ENCODE measurements around the gene THOC3.
"Not testable (repeated sequence)": the region's sequence is repeated elsewhere in the genome, so short reads cannot be mapped to it uniquely, and the experiment has no call there.

THOC3 gene, protein sequence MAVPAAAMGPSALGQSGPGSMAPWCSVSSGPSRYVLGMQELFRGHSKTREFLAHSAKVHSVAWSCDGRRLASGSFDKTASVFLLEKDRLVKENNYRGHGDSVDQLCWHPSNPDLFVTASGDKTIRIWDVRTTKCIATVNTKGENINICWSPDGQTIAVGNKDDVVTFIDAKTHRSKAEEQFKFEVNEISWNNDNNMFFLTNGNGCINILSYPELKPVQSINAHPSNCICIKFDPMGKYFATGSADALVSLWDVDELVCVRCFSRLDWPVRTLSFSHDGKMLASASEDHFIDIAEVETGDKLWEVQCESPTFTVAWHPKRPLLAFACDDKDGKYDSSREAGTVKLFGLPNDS

DNA sequence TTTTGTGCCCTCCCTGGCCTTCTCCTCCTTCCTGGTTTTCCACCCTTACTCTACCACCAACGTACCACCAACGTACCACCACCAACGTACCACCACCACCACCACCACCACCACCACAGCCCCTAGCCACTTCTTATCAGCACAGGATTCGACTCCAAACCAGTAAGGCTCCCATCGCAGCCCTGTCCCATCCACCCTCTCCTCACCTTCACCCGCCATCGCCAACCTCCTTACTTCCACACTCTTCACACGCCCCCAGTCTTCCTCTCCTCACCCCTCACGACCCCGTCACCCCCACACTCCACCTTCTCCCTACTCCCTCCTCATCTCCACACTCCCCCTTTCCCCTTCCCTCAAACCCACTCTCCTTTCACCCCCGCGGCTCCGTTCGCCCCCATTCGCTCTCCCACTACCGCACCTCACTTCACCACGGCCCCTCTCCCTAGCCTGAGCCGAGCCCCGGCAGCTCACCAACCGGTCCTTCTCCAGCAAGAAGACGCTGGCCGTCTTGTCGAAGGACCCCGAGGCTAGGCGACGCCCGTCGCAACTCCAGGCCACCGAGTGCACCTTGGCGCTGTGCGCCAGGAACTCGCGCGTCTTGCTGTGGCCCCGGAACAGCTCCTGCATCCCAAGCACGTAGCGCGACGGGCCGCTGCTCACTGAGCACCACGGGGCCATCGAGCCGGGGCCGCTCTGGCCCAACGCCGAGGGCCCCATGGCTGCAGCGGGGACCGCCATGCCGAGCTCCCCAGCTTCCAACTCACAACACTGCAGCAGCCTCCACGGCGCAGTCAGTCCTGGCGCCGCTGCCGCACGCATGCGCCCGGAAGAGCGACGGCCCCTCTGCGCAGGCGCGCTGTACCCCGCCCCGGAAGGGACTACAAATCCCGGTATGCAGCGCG, at the start of gene THOC3:
Gene THOC3, minus strand, starts transcription at position 845 of the 902 bp plus-strand sequence. Its CDS starts 107 bp downstream, at position 738.
- DNase-seq, result not testable (repeated sequence)

DNA sequence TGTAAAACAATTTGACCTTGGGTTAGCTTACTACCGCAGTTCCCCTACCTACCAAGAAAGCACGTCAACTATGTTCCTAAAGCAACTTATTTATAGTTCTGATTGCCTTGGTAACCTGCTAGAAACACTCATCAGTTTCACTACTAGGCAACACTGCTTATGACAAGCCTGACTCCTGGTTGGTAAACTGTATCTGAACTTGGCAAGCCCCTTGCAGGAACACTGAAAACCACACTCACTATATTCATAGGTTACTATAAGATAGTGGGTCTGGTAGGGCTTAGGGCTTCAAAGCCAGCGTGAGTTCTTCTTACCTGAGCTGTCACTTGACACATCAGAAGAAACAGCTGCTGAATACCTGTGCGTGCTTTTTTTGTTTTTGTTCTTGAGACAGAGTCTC, 49.2 kb upstream of the THOC3 start:
- not testable (repeated sequence) for DNase-seq

DNA sequence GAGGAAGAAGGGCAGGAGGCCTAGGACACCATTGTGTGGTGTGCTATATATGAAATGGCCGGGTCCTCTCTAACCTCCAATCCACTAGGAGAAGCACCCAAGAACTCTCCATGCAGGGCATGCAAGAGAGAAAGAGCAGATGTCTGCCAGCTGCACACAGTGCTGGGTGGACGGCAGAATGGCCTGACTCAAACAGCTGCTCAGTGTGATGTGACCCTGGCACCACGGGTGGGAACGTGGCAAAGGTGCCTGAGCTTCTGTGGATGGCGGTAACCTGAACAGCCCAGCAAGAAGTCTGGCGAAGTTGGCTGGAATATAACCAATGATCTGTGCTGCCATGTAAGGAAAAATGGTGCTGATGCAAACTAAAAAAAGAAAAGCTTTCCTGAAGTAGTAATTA, 46.2 kb upstream of the THOC3 start:
- DNase-seq, result not testable (repeated sequence)

DNA sequence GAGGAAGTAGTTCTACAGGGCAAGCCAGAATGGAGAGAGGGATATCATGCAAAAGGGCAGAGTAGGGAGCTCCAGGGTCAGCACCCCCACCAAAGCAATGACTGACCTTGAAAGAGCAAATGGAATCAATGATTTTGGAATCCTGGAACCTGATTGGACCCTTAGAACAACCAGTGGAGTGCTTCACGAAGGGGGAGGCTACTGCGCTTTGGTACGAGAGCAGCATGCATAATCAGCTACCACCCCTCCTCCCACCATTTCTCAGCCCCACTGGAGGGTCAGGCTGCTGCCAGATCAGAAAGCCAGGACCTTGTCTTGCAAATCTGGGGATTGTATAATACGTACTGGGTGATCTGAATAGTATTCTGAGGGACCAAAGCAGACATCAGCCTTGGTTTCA, 43.0 kb upstream of the THOC3 start:
- not testable (repeated sequence) for DNase-seq

DNA sequence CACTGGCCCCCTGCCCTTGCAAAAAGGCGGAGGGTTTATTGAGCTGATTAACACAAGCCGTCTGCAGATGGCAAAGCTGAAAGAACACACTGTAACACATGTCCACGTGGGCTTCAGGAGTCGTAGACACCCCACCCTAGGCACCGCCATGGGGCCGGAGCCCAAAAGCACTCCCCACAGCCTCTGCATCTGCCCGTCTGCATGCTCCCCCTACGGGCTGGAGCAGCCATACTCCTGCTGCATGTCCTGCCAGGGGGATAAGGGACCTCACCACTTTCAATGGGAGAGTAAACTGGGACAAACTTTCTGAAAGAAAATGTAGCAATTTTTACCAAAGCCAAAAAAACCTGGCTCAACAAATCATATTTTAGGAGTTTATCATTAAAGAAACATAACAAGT, 42.1 kb upstream of the THOC3 start:
- not testable (repeated sequence) for DNase-seq

DNA sequence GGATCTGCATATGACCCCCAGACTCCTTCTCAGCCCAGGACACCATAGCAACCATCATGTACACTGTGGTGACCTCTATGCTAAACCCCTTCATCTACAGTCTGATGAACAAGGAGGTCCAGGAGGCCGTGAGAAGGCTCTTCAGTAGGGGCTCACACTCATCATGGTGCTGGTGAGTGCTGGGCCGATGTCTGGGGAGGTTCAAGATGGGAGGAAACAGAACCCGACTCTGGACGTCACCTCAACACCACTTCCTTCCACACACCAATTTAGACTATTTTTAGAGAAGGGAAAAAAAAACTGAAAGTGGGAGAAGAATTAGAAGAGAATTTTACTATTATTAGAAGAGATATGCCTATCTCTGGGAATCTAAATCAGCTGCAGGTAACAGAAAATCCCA, 39.1 kb upstream of the THOC3 start:
- not testable (repeated sequence) for DNase-seq

DNA sequence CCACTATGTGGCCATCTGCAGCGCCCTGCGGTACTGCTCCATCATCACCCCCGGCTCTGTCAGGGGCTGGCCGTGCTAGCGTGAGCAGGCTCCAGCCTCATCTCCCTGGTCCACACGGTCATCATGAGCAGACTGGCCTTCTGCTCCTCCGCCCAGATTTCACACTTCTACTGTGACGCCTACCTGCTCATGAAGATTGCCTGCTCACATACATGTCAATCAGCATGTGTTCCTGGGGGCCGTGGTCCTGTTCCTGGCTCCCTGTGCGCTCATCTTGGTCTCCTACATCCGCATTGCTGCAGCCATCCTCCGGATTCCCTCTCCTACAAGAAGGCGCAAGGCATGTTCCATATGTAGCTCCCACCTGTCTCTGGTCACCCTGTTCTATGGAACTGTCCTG, 38.7 kb upstream of the THOC3 start:
- not testable (repeated sequence) for DNase-seq

DNA sequence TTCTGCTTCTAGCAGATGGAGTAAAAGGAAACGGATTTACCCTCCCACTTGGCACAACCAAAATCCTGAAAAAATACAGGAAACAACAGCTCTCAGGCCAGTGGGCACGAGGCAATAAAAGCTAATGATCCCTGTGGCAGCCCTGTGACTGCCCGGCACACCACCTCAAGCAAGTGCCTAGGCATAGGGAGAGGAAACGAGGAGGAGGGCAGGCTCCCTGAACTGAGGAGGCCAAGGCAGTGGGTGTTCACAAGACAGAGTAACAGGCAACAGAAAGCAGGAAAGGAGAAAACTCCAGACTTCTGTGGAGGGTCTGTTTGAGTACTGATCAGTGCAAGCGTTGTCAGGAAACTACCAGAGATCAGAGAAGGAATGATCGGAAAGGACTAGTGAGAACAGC, 29.9 kb upstream of the THOC3 start:
- DNase-seq, result not testable (repeated sequence)

DNA sequence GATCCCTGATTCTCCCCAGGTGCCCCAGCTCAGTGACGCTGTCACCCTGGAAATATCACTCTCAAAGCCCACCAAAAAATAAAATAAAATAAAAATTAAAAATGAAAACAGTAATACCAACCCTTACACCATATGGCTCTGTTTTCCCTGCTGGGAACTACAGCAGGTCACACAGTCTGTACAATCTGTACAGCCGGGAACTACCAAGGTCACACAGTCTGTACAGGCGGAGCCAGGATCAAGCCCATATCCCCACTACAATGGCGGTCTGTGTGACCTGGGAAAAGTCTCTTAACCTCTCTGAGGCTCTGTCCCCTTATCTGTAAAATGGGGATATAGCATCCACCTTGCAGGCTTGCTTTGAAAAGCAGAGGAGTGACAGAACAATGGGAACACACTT, 29.4 kb upstream of the THOC3 start:
- not testable (repeated sequence) for DNase-seq

DNA sequence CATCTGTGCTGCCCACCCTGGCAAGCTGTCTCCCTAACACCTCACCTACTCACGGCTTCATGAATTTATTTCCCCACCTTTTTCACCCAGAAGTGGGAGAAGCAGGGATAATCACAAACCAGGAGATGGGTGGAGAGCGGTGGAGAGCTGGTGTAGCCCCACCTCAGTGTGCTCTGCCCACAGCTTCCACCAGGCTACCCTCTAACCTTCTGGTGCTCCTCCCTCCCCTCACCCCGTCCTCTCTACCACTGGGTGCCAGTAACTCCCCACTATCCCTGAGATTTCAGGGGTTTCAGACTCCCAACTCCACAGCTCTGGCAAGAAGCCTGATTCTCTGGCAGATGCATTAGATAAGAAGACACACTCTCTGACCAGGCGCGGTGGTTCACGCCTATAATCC, 28.7 kb upstream of the THOC3 start:
- DNase-seq, result not testable (repeated sequence)

DNA sequence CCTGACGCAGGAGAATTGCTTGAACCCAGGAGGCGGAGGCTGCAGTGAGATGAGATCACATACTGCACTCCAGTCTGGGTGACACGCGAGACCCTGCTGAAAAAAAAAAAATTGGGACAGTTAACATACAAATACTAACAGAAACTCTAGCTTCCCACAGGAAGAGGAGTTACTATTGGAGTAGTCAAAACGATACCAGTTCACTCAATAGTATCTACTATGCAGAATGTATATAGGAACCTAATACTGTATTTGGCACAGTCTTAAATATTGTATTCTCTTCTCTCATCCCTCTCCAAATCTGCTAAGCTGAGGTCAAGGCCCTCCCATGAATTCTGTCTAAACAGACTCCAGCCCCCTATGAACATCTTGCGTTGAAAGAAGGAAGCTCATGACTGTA, 27.4 kb upstream of the THOC3 start:
- DNase-seq, result not testable (repeated sequence)

DNA sequence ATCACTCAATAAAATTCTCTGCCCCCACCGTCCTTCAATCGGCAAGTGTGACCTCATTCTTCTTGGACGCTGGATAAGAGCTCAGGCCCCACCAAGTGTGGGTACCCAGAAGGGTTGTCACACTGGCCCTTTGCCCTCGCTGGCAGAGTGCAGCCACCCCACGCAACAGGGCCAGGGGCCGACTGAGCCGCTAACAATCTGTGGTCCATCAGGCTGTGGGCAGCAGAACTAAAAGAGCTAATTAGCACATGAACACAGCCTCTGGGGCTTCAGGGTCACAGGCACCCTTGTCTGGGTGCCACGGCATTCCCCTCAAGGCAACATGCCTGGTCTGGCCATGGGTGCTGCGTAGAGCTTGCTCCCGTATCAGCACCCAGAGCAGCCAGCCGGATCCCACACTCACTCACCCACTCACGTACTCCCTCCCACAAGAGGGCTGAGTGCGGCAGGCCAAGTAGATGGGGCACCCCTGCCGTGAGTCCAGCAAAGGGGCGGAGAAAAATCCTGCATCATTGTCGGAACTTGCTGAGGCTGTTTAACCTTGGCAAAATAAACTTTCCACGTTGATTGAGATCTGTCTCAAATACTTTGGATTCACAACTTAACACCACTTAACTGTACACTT, 11.4 kb upstream of the THOC3 start:
- not testable (repeated sequence) for DNase-seq

DNA sequence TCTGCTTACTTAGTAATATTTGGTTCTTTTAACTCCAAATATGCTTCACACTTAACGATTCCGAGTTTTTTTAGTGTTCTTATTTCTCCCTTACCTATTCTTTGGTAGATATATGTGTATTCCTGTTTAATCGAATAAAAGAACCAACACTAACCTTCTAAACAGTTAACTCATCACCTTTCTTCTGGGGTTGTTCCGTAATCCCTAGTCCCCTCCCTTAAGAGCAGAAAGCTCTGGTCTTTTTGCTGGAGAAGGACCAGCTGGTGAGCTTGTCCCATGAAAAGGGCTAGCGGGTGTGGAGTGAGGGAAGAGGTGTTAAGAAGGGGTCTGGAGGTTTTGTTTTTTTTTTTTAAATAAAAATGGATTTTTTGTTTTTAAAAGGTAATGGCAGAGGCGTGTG, 266 bp upstream of the THOC3 start:
- not testable (repeated sequence) for DNase-seq

DNA sequence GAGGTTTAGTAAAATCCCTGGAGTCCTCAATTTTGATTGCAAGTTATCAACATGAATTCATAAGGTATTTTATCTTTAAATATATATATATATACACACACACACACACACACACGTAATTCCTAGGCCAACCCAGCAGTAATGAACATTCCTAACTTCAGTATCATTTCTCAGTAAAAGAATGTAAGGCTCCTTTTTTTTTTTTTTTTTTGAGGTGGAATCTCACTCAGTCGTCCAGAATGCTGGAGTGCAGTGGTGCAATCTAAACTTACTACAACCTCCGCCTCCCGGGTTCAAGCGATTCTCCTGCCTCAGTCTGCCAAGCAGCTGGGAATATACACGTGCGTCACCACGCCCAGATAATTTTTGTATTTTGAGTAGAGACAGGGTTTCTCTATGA, 5.8 kb downstream of the THOC3 start:
- DNase-seq, result not testable (repeated sequence)

DNA sequence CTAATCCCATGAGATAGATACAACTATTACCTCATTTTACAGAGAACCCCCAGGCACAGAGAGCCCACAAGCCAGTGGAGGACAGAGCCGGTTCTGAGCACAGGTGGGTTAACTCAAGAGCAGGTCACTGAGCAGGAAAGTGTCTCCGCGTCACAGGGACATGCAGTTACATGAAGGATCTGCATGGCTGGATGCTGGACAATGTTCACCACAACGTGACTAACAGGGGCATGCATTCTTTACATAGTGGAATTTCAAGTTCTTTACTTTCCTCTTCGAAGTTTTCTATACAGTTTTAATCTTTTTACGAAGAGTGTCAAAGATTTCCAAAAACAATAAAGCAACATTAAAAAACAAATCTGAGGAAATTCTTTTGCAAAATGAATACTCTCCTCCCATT, 7.9 kb downstream of the THOC3 start:
- DNase-seq, result not testable (repeated sequence)

DNA sequence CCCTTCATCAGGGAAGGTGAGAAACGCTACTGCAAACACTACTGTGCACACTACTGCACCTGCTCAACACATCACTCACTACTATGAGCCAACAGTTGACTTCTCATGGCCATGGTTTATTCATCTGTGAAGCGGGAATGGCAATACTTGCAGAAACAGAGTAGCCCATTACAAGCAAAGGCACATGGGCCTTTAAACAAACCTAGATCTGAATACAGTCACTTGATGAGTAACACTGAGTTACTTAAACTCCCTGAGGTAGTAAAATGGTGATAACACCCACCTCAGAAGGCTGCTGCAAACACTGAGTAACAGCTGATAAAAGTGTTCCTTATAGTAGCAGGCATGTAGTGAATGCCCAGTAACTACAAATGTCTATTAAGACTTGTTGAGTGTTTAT, 9.6 kb downstream of the THOC3 start:
- DNase-seq, result not testable (repeated sequence)

DNA sequence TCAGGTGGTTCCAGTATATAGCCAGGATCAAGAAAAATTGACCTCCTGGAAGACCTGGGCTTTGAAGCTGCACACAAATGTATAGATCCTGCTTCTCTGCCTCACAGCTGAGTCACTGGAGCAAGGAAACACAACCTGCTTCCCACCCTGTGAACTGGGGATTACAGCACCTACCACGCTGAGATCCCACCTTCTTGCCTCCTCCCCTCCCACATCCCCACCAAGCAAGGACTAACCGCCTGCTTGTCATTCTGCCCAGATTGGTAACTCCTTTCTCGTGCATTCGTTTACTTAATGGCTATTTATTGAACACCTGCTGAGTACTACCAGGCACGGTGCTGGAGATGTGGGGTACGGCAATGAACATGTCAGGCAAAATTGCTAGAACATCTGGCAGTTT, 14.0 kb downstream of the THOC3 start:
- DNase-seq, result not testable (repeated sequence)

DNA sequence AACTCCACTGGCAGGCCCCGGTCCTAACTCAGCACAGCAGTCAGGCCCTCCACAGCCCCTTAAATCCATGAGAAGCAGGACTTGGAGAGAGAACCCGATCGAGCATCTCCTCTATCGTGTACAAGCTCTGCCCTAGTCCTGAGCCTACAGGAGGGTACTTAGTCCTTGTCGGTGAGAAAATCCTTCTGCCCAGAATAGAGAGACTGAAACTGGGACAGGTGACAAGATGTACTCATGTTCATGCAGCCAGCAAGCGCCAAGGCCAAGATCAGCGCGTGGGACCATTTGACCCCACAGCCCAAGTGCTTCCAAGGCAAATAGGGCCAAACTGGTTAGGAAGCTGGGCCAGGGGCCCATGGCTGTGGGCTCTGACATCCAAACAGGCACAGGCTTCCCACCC, 15.3 kb downstream of the THOC3 start:
- not testable (repeated sequence) for DNase-seq

DNA sequence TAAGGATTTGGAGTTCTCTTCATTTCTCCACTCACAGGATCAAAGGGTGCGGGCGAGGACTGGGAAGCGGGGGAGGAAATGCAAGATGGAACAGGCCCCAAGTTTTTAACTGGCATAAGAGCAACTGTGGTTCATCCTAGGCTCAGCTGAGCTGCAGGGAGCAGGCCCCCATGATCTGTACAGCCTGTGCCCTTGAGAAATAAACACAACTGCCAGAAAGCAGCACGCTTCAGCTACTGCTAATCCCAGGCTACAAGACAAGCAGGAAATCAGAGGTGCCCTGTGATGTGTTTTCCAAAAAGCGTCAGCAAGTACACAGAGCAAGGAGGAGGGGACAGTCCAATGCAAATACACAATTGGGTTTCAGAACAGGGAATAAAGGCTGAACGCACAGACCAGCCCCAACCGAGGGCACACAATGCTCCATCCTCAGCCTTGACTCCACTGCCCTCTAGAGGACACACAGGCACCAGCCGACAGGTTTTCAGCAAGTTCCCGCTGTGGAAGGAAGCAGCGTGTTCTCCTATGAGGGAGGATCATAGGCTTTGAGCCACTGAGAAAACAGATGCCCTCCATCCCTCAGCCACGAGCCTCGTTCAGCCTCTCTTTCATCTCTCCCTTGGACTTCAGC, 16.7 kb downstream of the THOC3 start:
- DNase-seq, result not testable (repeated sequence)

DNA sequence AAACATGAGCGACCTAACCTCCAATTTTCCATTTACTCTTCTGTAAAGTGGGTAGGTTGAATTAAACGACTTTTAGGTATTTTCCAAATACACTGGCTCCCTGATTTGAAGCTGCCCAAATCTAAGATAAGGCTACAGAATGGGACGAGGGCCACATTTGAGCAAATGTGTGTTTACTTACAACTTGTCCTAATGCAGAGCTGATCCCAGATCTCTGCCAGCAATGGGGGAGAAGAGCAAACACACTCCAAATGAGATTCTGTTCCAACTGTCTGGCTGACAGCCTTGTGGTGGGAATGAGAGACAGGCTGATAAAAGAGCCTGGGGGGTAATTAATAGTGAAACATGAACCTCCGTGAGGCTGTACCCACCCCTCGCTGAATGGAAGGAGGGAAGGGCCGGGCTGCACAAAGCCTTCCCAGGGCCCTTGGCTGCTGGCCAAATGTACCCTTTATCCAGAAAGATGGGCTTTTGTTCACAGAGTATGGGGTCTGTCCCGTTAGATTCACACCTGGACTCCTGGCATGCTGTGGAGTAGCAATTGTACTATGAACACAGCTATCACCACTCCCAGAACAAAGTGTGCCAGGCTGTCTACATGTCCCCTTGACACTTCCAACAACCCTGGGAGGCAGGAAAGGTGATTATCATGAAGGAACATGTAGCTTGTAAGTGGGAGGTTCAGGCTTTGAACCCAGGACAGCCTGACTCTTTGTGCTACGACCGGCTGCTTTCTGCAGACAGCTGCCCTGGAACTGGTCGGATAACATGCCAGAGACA, 19.6 kb downstream of the THOC3 start:
- DNase-seq, result not testable (repeated sequence)

DNA sequence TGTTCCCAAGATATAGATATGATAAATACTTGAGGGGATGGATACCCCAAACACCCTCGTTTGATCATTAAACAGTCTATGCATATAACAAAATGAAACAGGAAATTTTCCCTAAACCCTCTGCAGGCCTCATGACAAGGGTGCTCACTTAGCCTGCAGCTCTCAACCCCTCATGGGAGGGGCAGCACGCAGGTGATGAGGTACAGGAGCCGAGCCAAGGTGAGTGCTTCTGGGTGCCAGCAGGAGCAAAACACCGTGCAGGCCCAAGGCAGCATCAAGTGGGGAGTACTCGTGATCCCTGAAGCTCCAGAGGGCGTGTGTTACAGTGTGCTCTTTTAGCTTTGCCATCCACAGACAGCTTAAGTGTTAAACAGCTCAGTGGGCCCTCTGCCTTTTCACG, 24.9 kb downstream of the THOC3 start:
- DNase-seq, result not testable (repeated sequence)

DNA sequence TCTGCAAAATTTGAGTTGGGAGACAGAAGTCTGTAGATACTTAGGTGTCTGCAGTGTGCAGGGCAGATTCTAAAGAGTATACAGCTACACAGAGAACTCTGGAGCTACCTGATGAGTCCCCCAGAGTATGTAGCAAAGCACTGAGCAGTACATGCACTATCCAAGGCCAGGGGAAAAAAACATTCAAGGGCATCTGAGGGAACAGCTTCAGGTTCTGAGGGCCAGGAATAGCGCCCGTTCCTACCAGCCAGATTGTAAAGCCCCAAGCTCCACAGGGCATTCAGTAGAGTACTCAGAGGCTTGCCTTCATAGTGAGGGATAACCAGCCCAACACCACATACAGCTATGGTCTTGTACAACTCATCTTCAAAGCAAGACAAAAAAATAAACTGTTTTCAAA, 27.5 kb downstream of the THOC3 start:
- DNase-seq, result not testable (repeated sequence)
